Right lobe of liver (tissue), 6 donors: ENCODE measurements around the gene RBM10. TPM values are rescaled to one million over a fixed set of nuclear protein-coding genes. Genes with fewer than 3 reads are reported as not detected.

Experiments
- ATAC-seq, 4 donors: fragments of 200-7000 bp; cut with Tn5 transposase; one replicate each; pipeline ENCODE4 v1.9.1; 2020; ENCODE audit warnings: mild to moderate bottlenecking in 4 of 4, moderate library complexity in 4 of 4
- DNase-seq, 3 donors: peaks; one replicate each; pipeline ENCODE4 v3.0.0-alpha.2; 2020
- H3K27ac ChIP-seq, 3 donors: fragments of 200-600 bp; one replicate each; pipeline ENCODE4 v1.8.0; 2022
- H3K27me3 ChIP-seq, 2 donors: fragments of 200-600 bp; one replicate each; pipeline ENCODE4 v1.8.0; 2022
- H3K36me3 ChIP-seq, 4 donors: fragments of 200-600 bp; sonication (generic) in 1 of 4; one replicate each; pipeline versions ENCODE4 v1.5.1 to v1.8.0; 2017 to 2022; ENCODE audit warnings: control low read depth in 1 of 4
- H3K4me1 ChIP-seq, 4 donors: fragments of 200-600 bp; sonication (generic) in 1 of 4; one replicate each; pipeline versions ENCODE4 v1.5.1 to v1.8.0; 2017 to 2022; ENCODE audit warnings: control low read depth in 1 of 4
- H3K4me3 ChIP-seq, 3 donors: fragments of 200-600 bp; one replicate each; pipeline ENCODE4 v1.8.0; 2022
- H3K9me3 ChIP-seq, 4 donors: fragments of 200-600 bp; sonication (generic) in 1 of 4; one replicate each; pipeline versions ENCODE4 v1.5.1 to v1.8.0; 2017 to 2022; ENCODE audit warnings: control low read depth in 1 of 4
- POLR2A ChIP-seq: fragments of 450-650 bp; IDR thresholded peaks from one replicate; pipeline ENCODE4 v1.6.1; 2017; ENCODE audit warnings: antibody characterized with exemption, mild to moderate bottlenecking
- WGBS: methylation state at CpG from one replicate; pipeline ENCODE4 v1.1.6; 2018; ENCODE audit warnings: low coverage, low lambda C conversion rate; ENCODE audit not compliant: insufficient coverage; ENCODE audit errors: missing lambda C conversion rate; 5-methylcytosine and 5-hydroxymethylcytosine counted together
- intact Hi-C, 2 donors: fragments of 100-400 bp; cut with DNase I; formaldehyde crosslinking; loops; one replicate each; pipeline versions ENCODE4 v1.11.2 to v1.14.1; 2022
- total RNA-seq, 6 experiments: library from RNA; depleted of rRNA in 2 of 6; stranded (reverse); fragments of >200 nt in 2 of 6; fragmentation: NEBNext Ultra II Directional in 3 of 6; extraction: Animal tissue kit (Norgen Biotek cat#: 25700) in 3 of 6; gene quantifications; one replicate each; pipeline versions ENCODE4 v1.1.0 to v1.2.4, GENCODE V29; 2016 to 2023
- TF ChIP-seq, protein P1 (sequence below), 4 donors: fragments of 200-600 bp in 3 of 4; fragments of 450-650 bp in 1 of 4; IDR thresholded peaks; one replicate each; pipeline versions ENCODE4 v1.5.1 to v1.8.0; 2016 to 2022; ENCODE audit warnings: antibody characterized with exemption in 4 of 4, mild to moderate bottlenecking in 2 of 4
- donor health status: DM: no; HTN: yes; CAD: no.
- donor health status: DM: no; HTN: no; CAD: no.
- donor health status: DM: no; HTN: no; CAD: no.
- donor health status: DM: no; HTN: yes; CAD: no.
- donor health status: DM: no; HTN: yes; CAD: no.

RBM10 gene
- total RNA-seq, 6 experiments from 2014 or later = 12.5 to 20.8 (median 15.2) TPM

DNA sequence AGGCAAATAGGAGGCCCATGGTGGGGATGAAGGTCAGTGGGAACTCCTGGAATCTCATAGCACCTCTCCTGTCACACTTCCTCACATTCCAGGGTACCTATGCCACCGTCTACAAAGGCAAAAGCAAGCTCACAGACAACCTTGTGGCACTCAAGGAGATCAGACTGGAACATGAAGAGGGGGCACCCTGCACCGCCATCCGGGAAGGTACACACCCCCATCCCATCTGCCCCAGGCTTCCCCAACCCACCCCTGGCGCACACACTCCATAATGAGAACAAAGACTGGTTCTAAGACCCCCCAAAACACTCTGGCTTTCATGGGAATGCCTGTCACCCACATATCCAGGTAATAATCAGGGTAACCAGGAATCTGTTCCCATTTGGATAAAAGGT is 79.9 kb downstream of the RBM10 start:
- Histone ChIP-seq H3K27ac (no peak overlapping the region), H3K9me3 (no peaks in the 10 kb centered on the region), H3K4me3 (no peak overlapping the region), H3K36me3 (peaks cover 0 to 44% (median 10%) of the 10 kb centered on the region in 4 donors), H3K4me1 (peaks cover 0 to 8% (median 0%) of the 10 kb centered on the region in 4 donors), H3K27me3 (no peaks in the 10 kb centered on the region)
- intact Hi-C loops = no loop called here
- peak in 1 of 3 donors; percentile 21 for DNase-seq
- WGBS = 93% methylated on average over 3 of the region's 4 CpGs
- no peak for ATAC-seq
- no peak for TF ChIP-seq POLR2A
- TF ChIP-seq, protein P1, sequence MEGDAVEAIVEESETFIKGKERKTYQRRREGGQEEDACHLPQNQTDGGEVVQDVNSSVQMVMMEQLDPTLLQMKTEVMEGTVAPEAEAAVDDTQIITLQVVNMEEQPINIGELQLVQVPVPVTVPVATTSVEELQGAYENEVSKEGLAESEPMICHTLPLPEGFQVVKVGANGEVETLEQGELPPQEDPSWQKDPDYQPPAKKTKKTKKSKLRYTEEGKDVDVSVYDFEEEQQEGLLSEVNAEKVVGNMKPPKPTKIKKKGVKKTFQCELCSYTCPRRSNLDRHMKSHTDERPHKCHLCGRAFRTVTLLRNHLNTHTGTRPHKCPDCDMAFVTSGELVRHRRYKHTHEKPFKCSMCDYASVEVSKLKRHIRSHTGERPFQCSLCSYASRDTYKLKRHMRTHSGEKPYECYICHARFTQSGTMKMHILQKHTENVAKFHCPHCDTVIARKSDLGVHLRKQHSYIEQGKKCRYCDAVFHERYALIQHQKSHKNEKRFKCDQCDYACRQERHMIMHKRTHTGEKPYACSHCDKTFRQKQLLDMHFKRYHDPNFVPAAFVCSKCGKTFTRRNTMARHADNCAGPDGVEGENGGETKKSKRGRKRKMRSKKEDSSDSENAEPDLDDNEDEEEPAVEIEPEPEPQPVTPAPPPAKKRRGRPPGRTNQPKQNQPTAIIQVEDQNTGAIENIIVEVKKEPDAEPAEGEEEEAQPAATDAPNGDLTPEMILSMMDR (IDR thresholded peaks at IDR 0.05) = no peak

DNA sequence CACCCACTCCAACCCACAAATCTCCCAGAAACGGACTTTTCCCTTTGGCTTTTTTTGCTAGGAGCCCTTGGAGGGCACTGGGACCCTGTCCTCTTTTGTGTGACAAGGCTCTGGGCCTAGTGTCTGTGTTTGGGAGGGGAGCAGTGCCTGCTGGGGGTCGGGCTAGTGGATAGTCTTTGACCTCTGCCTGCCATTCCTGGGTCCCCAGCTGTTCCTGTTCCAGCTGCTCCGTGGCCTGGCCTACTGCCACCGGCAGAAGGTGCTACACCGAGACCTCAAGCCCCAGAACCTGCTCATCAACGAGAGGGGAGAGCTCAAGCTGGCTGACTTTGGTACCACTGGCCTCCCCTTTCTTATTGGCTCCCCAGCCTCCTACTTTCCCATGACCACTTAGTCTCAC is 81.0 kb downstream of the RBM10 start:
- Histone ChIP-seq H3K27ac (no peak overlapping the region), H3K9me3 (no peaks in the 10 kb centered on the region), H3K4me3 (no peak overlapping the region), H3K4me1 (no peaks in the 10 kb centered on the region), H3K36me3 (peaks cover 0 to 44% (median 10%) of the 10 kb centered on the region in 4 donors), H3K27me3 (no peaks in the 10 kb centered on the region)
- ATAC-seq = no peak
- 80% methylated on average over 2 of the region's 6 CpGs for WGBS
- TF ChIP-seq POLR2A = no peak
- TF ChIP-seq, protein P1 (IDR thresholded peaks at IDR 0.05) = no peak
- DNase-seq = peak in 1 of 3 donors; percentile 31
- intact Hi-C loops = no loop called here

DNA sequence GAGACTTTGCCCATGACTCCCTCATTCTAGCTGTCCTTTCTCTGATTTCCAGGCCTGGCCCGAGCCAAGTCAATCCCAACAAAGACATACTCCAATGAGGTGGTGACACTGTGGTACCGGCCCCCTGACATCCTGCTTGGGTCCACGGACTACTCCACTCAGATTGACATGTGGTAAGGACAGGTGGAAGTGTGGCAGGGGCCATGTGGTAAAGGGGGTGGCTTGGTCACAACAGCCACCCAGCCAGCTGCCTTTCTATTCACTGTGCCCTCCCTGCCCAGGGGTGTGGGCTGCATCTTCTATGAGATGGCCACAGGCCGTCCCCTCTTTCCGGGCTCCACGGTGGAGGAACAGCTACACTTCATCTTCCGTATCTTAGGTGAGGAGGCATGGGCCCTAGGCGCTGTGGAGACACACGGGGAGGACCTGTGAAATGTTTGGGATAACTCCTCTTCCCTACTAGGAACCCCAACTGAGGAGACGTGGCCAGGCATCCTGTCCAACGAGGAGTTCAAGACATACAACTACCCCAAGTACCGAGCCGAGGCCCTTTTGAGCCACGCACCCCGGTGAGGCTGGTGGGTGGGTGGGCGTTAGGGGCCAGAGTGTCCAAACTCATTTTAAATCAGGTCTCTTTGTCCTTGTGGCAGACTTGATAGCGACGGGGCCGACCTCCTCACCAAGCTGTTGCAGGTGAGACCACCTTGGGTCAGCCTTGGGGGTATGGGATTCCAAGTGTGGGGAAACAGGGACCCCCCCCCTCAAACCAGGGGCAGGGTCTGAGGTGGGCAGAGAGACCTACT is 81.7 kb downstream of the RBM10 start:
- intact Hi-C loops = no loop called here
- no peaks in the 10 kb centered on the region for H3K4me1 ChIP-seq
- H3K27me3 ChIP-seq = no peaks in the 10 kb centered on the region
- WGBS = no CpG with 5 or more reads among the region's 19 CpGs
- DNase-seq (peak in 2 of 3 donors; percentile 12 to 39), ATAC-seq (no peak)
- no peaks in the 10 kb centered on the region for H3K9me3 ChIP-seq
- no peak for TF ChIP-seq POLR2A
- TF ChIP-seq, protein P1 (IDR thresholded peaks at IDR 0.05) = no peak
- no peak overlapping the region for H3K4me3 ChIP-seq
- peaks cover 0 to 44% (median 10%) of the 10 kb centered on the region in 4 donors for H3K36me3 ChIP-seq
- no peak overlapping the region for H3K27ac ChIP-seq

DNA sequence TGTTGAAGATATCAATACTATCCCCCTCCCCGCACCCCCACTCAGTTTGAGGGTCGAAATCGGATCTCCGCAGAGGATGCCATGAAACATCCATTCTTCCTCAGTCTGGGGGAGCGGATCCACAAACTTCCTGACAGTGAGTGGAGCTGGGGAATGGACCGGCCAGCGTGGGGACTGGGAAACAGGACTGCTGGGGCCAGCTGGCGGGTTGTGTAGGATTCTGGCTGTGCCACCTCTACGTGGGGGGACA is 82.2 kb downstream of the RBM10 start:
- ATAC-seq (no peak), DNase-seq (peak in 1 of 3 donors; percentile 27)

DNA sequence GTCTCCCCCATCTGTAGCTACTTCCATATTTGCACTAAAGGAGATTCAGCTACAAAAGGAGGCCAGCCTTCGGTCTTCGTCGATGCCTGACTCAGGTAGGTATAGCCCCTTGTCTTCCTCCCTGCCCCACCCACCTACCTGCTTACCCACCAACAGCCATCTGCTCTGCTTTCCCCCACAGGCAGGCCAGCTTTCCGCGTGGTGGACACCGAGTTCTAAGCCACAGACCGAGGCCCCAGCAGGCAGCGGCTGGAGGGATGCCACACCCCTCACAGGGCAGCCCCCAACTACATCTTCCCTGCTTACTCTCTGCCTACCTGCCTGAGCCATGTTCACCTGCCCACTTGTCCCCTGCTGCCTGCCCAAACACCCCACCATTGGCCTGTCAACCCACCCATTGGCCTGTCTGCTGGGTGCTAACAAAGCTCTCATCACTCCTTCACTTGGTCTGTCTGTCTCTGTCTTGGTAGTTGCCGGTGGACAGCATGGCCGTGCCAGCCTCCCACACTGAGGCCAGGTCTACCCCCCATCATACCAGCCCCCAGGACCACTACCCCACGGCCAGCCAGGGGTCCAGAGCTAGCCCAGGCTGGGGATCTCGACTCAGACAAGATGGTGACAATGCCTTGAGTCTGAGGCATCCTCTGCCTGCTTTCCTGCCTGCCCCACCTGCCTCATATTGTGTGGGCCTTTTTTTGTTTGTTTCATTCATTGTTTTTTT is 83.7 kb downstream of the RBM10 start:
- Histone ChIP-seq H3K36me3 (peaks cover 0 to 38% (median 10%) of the 10 kb centered on the region in 4 donors), H3K27ac (no peak overlapping the region), H3K27me3 (no peaks in the 10 kb centered on the region), H3K9me3 (no peaks in the 10 kb centered on the region), H3K4me3 (no peak overlapping the region), H3K4me1 (no peaks in the 10 kb centered on the region)
- intact Hi-C loops = no loop called here
- DNase-seq = peak in 1 of 3 donors; percentile 45
- no peak for ATAC-seq
- no peak for TF ChIP-seq POLR2A
- TF ChIP-seq, protein P1 (IDR thresholded peaks at IDR 0.05) = no peak
- 100% methylated on average over 6 of the region's 12 CpGs for WGBS

More for the DNA sequence above, 82.2 kb downstream of the RBM10 start:
- intact Hi-C loops = no loop called here
- H3K36me3 ChIP-seq = peaks cover 0 to 44% (median 10%) of the 10 kb centered on the region in 4 donors
- 93% methylated on average over 7 of the region's 9 CpGs for WGBS
- no peaks in the 10 kb centered on the region for H3K9me3 ChIP-seq
- no peak for TF ChIP-seq POLR2A
- no peaks in the 10 kb centered on the region for H3K27me3 ChIP-seq
- no peak overlapping the region for H3K4me3 ChIP-seq
- no peak overlapping the region for H3K27ac ChIP-seq
- H3K4me1 ChIP-seq = no peaks in the 10 kb centered on the region
